ENCODE measurements around the gene SALL1.
A peak's percentile ranks its signal among the peaks of the same experiment; 100 is the strongest.

Gene SALL1

DNA sequence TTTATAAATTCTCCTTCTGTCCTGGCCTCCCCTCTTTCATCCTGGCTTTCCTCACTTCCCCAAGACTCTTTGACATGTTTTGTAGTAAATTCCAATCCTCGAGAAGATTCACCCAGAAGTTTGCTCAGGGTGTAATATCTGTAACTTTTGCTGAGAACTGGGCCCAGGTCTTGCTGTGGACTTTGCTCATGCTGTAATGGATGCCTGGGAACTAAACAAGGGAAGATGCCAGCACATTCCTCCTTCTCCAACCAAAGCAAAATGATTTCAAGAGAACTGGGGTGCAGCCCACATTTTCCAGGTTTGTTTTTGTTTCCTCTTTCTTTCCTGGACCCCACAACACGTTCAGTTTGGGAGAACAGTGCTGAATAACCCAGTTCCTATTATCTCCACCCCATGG is 6.6 kb upstream of the SALL1 start:
- Histone ChIP-seq H2AK5ac (ENCODE audit: low read length, severe bottlenecking) (no peak overlapping the region), H3K18ac (ENCODE audit: low read depth in 1 of 2, low read length in 2 of 2) (no peak overlapping the region), H2BK120ac (ENCODE audit: low read depth, low read length) (no peak overlapping the region), H3K9ac (ENCODE audit: low read length) (no peak overlapping the region), H2BK5ac (ENCODE audit: low read depth, low read length, poor library complexity, severe bottlenecking) (no peak overlapping the region), H3K9me3 (ENCODE audit: control insufficient read depth, low read length) (no peaks in the 10 kb centered on the region), H3K79me1 (replicated peaks; ENCODE audit: low read length, poor library complexity, severe bottlenecking) (peaks cover 8% of the 10 kb centered on the region), H2AFZ (ENCODE audit: low read depth, low read length) (no peak overlapping the region), H2BK12ac (ENCODE audit: low read length in 2 of 2) (peak overlapping the region in 1 of 2 experiments; percentile 2), H4K91ac (ENCODE audit: low read length) (no peak overlapping the region), H3K4me2 (ENCODE audit: low read length, poor library complexity, severe bottlenecking) (no peak overlapping the region), H3K14ac (ENCODE audit: low read length in 2 of 2) (no peak overlapping the region), H3K27ac (ENCODE audit: low read length, poor library complexity, severe bottlenecking) (no peak overlapping the region), H3K4me1 (ENCODE audit: control insufficient read depth, insufficient read depth, low read depth, low read length) (peaks cover 28% of the 10 kb centered on the region), H3K27me3 (ENCODE audit: control insufficient read depth in 1 of 2, insufficient read depth in 1 of 2, low read length in 2 of 2) (peaks cover 49 to 51% of the 10 kb centered on the region in 2 experiments), H3K36me3 (ENCODE audit: control insufficient read depth in 1 of 2, insufficient read depth in 2 of 2, low read depth in 1 of 2, low read length in 2 of 2) (no peaks in the 10 kb centered on the region), H2BK15ac (ENCODE audit: low read depth, poor library complexity, severe bottlenecking) (no peak overlapping the region), H4K8ac (ENCODE audit: low read length) (no peak overlapping the region), H3K4ac (ENCODE audit: low read depth in 1 of 2, low read length in 2 of 2) (peak overlapping the region in 1 of 2 experiments; percentile 44), H3K4me3 (ENCODE audit: insufficient read depth in 1 of 2, low read depth in 1 of 2, low read length in 2 of 2) (no peak overlapping the region), H3K23ac (ENCODE audit: low read length in 2 of 2) (no peak overlapping the region)
- WGBS, result 35% methylated on average over 2 of the region's 2 CpGs
- DNase-seq, result no peak

DNA sequence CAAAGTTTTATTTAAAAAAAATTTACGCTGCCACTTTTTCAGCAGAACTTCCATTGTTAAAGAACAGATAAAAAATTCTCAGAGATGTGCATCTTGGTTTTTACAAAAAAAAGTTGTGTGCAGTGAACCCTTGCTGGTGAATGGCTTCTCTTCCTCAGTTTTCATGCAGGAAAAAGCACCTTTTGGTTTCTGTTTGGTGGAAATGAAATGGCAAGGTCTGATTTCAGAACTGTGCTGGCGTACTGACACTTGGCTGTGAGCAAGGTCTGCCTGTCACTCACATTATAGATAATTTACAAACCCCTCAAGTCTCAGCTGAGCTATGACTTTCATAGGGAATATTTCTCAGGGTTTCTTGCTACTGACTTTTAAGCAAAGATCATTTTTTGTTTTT is 5.7 kb upstream of the SALL1 start:
- H3K27ac ChIP-seq (ENCODE audit: low read length, poor library complexity, severe bottlenecking), result no peak overlapping the region
- H2AK5ac ChIP-seq (ENCODE audit: low read length, severe bottlenecking), result no peak overlapping the region
- H3K4ac ChIP-seq (ENCODE audit: low read depth in 1 of 2, low read length in 2 of 2), result no peak overlapping the region
- H4K91ac ChIP-seq (ENCODE audit: low read length), result no peak overlapping the region
- H3K27me3 ChIP-seq (ENCODE audit: control insufficient read depth in 1 of 2, insufficient read depth in 1 of 2, low read length in 2 of 2), result peaks cover 49 to 51% of the 10 kb centered on the region in 2 experiments
- H3K9ac ChIP-seq (ENCODE audit: low read length), result no peak overlapping the region
- H2AFZ ChIP-seq (ENCODE audit: low read depth, low read length), result no peak overlapping the region
- H3K14ac ChIP-seq (ENCODE audit: low read length in 2 of 2), result no peak overlapping the region
- H3K36me3 ChIP-seq (ENCODE audit: control insufficient read depth in 1 of 2, insufficient read depth in 2 of 2, low read depth in 1 of 2, low read length in 2 of 2), result no peaks in the 10 kb centered on the region
- H3K4me2 ChIP-seq (ENCODE audit: low read length, poor library complexity, severe bottlenecking), result no peak overlapping the region
- no peak overlapping the region for H3K23ac ChIP-seq (ENCODE audit: low read length in 2 of 2)
- H3K18ac ChIP-seq (ENCODE audit: low read depth in 1 of 2, low read length in 2 of 2), result no peak overlapping the region
- no peak overlapping the region for H2BK5ac ChIP-seq (ENCODE audit: low read depth, low read length, poor library complexity, severe bottlenecking)
- H4K8ac ChIP-seq (ENCODE audit: low read length), result peak overlapping the region; percentile 59
- no peak overlapping the region for H2BK15ac ChIP-seq (ENCODE audit: low read depth, poor library complexity, severe bottlenecking)
- H2BK120ac ChIP-seq (ENCODE audit: low read depth, low read length), result no peak overlapping the region
- WGBS, result 71% methylated on average over 1 of the region's 2 CpGs
- H3K4me1 ChIP-seq (ENCODE audit: control insufficient read depth, insufficient read depth, low read depth, low read length), result peaks cover 29% of the 10 kb centered on the region
- peak; percentile 44 for DNase-seq
- H3K9me3 ChIP-seq (ENCODE audit: control insufficient read depth, low read length), result no peaks in the 10 kb centered on the region
- H2BK12ac ChIP-seq (ENCODE audit: low read length in 2 of 2), result no peak overlapping the region
- no peak overlapping the region for H3K4me3 ChIP-seq (ENCODE audit: insufficient read depth in 1 of 2, low read depth in 1 of 2, low read length in 2 of 2)
- H3K79me1 ChIP-seq (replicated peaks; ENCODE audit: low read length, poor library complexity, severe bottlenecking), result peaks cover 8% of the 10 kb centered on the region

DNA sequence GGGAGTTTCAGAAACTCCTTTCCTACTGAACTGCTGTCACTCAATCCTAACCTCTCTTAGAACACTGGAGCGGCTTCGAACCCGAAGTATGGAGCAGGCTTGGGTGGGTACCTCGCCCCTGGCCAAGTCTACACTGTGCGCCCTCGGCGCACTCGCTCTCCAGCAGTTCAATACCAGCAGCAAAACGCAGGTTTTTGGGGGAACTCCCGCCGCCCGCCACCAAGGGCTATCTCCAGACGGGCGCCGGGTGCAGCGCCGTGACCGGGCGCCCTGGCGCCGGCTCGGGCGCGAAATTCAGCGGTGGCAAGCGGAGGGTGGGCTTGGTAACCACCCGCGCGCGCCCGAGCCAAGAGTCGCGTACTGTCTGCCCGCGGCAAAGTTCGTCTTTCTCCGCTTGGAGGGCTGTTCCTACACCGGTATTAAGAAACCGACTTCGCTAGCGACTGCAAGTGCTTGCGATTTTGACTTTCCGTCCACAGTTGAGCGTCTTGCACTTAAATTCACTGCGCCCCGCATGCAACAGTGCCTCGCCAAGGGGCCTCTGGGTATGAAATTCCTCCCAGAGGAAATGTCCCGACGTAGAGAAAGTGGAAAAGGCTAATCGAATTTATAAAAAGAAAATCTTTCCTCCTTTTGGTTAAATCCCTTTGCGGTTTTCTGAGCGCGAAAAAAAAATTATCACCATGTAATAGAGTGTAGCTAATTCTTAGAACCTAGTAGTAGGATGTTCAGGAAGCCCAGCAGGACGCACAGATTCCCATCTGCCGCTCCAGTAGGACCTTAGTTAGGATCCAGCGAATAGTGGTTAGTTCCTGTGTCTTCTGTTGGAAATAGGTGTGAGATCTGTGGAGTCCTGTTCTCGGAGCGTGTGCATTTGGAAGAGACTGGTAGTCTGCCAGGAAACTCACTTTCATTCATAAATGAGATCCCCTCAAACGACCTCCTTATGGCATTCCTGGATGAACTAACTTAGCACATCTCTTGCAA is 5.0 kb upstream of the SALL1 start:
- Histone ChIP-seq H3K79me1 (replicated peaks; ENCODE audit: low read length, poor library complexity, severe bottlenecking) (peaks cover 8% of the 10 kb centered on the region), H3K9ac (ENCODE audit: low read length) (peak overlapping the region; percentile 70), H3K9me3 (ENCODE audit: control insufficient read depth, low read length) (no peaks in the 10 kb centered on the region), H2AK5ac (ENCODE audit: low read length, severe bottlenecking) (no peak overlapping the region), H2AFZ (ENCODE audit: low read depth, low read length) (no peak overlapping the region), H3K14ac (ENCODE audit: low read length in 2 of 2) (no peak overlapping the region), H3K23ac (ENCODE audit: low read length in 2 of 2) (no peak overlapping the region), H3K4me3 (ENCODE audit: insufficient read depth in 1 of 2, low read depth in 1 of 2, low read length in 2 of 2) (peak overlapping the region; percentile 20 to 75), H4K91ac (ENCODE audit: low read length) (no peak overlapping the region), H2BK5ac (ENCODE audit: low read depth, low read length, poor library complexity, severe bottlenecking) (no peak overlapping the region), H3K4ac (ENCODE audit: low read depth in 1 of 2, low read length in 2 of 2) (peak overlapping the region; percentile 29 to 94), H3K27ac (ENCODE audit: low read length, poor library complexity, severe bottlenecking) (no peak overlapping the region), H4K8ac (ENCODE audit: low read length) (peak overlapping the region; percentile 59), H3K27me3 (ENCODE audit: control insufficient read depth in 1 of 2, insufficient read depth in 1 of 2, low read length in 2 of 2) (peaks cover 49 to 51% of the 10 kb centered on the region in 2 experiments), H3K4me2 (ENCODE audit: low read length, poor library complexity, severe bottlenecking) (peak overlapping the region; percentile 94), H3K36me3 (ENCODE audit: control insufficient read depth in 1 of 2, insufficient read depth in 2 of 2, low read depth in 1 of 2, low read length in 2 of 2) (no peaks in the 10 kb centered on the region), H2BK15ac (ENCODE audit: low read depth, poor library complexity, severe bottlenecking) (peak overlapping the region; percentile 90), H2BK120ac (ENCODE audit: low read depth, low read length) (peak overlapping the region; percentile 83), H3K18ac (ENCODE audit: low read depth in 1 of 2, low read length in 2 of 2) (peak overlapping the region; percentile 84 to 90), H2BK12ac (ENCODE audit: low read length in 2 of 2) (peak overlapping the region in 1 of 2 experiments; percentile 81), H3K4me1 (ENCODE audit: control insufficient read depth, insufficient read depth, low read depth, low read length) (peaks cover 29% of the 10 kb centered on the region)
- WGBS, result 4% methylated on average over 58 of the region's 59 CpGs
- peak; percentile 72 for DNase-seq

DNA sequence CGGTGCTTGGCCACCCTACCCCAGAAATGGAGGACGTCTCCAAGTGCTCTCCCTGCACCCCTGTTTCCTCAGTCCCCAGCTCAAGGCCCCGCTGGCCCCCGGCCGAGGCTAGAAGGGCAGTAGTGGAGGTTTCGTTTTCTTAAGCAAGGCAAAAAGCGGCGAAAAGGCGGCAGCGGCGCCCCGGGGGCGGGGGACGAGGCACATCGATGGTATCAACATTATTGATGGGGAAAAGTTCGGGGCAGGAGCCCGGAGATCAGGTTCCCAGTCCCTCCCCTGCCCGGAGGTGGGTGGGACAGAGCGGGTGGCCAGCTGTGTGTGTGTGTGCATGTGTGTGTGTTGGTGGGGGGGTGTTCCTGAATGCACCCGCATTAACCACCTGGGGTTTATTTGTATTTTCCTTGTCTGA is 4.1 kb upstream of the SALL1 start:
- peak overlapping the region; percentile 67 for H2BK5ac ChIP-seq (ENCODE audit: low read depth, low read length, poor library complexity, severe bottlenecking)

More for the DNA sequence above, 4.1 kb upstream of the SALL1 start:
- 3% methylated on average over 19 of the region's 20 CpGs for WGBS
- Histone ChIP-seq H3K4ac (ENCODE audit: low read depth in 1 of 2, low read length in 2 of 2) (peak overlapping the region; percentile 93), H3K23ac (ENCODE audit: low read length in 2 of 2) (peak overlapping the region in 1 of 2 experiments; percentile 6), H3K4me3 (ENCODE audit: insufficient read depth in 1 of 2, low read depth in 1 of 2, low read length in 2 of 2) (peak overlapping the region; percentile 20 to 75), H2BK15ac (ENCODE audit: low read depth, poor library complexity, severe bottlenecking) (peak overlapping the region; percentile 90), H2BK12ac (ENCODE audit: low read length in 2 of 2) (peak overlapping the region; percentile 49 to 94), H3K4me2 (ENCODE audit: low read length, poor library complexity, severe bottlenecking) (peak overlapping the region; percentile 94), H3K36me3 (ENCODE audit: control insufficient read depth in 1 of 2, insufficient read depth in 2 of 2, low read depth in 1 of 2, low read length in 2 of 2) (no peaks in the 10 kb centered on the region), H3K27ac (ENCODE audit: low read length, poor library complexity, severe bottlenecking) (no peak overlapping the region), H3K9me3 (ENCODE audit: control insufficient read depth, low read length) (no peaks in the 10 kb centered on the region), H3K18ac (ENCODE audit: low read depth in 1 of 2, low read length in 2 of 2) (peak overlapping the region; percentile 44 to 99), H3K14ac (ENCODE audit: low read length in 2 of 2) (peak overlapping the region in 1 of 2 experiments; percentile 36), H2AFZ (ENCODE audit: low read depth, low read length) (peak overlapping the region; percentile 44), H4K91ac (ENCODE audit: low read length) (peak overlapping the region; percentile 91), H2AK5ac (ENCODE audit: low read length, severe bottlenecking) (no peak overlapping the region), H3K27me3 (ENCODE audit: control insufficient read depth in 1 of 2, insufficient read depth in 1 of 2, low read length in 2 of 2) (peaks cover 49 to 52% of the 10 kb centered on the region in 2 experiments), H3K9ac (ENCODE audit: low read length) (peak overlapping the region; percentile 70), H3K79me1 (replicated peaks; ENCODE audit: low read length, poor library complexity, severe bottlenecking) (peaks cover 8% of the 10 kb centered on the region), H2BK120ac (ENCODE audit: low read depth, low read length) (peak overlapping the region; percentile 83), H4K8ac (ENCODE audit: low read length) (peak overlapping the region; percentile 81), H3K4me1 (ENCODE audit: control insufficient read depth, insufficient read depth, low read depth, low read length) (peaks cover 31% of the 10 kb centered on the region)
- peak; percentile 78 for DNase-seq
